HL-60 (cell line): ENCODE results near the gene DENND1A.

Experiments
- POLR2AphosphoS5 ChIP-seq: IDR thresholded peaks from 2 replicates; pipeline ENCODE4 v1.6.1; 2012; ENCODE audit warnings: low read depth
- TF ChIP-seq, protein P1 (sequence below): IDR thresholded peaks from one replicate; pipeline ENCODE4 v1.5.1; 2011; ENCODE audit warnings: low read length, control low read depth, inconsistent platforms; ENCODE audit not compliant: insufficient read depth
- TF ChIP-seq, protein P2 (sequence below): IDR thresholded peaks from 2 replicates; pipeline ENCODE4 v1.6.1; 2012; ENCODE audit warnings: low read depth; ENCODE audit not compliant: insufficient replicate concordance

DNA sequence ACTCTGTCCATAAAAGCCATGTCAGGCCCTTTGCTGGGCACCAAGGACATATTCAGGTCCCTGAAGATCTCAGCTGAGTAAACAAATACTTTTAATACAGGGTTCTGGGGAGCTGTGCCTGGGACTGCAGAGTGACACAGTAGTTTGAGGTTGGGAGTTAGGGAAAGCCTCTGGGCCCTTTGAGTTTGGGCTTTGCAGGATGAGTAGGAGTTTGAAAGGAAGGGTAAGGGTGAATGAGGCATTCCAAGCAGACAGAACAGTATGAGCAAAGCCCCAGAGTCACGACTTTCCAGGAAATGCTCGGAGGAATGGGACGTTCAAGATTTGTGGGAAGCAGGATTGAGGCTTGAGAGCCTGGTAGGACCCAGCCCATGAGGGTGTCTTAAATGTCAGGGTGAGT, 560.6 kb downstream of the DENND1A start:
- TF ChIP-seq, protein P1, sequence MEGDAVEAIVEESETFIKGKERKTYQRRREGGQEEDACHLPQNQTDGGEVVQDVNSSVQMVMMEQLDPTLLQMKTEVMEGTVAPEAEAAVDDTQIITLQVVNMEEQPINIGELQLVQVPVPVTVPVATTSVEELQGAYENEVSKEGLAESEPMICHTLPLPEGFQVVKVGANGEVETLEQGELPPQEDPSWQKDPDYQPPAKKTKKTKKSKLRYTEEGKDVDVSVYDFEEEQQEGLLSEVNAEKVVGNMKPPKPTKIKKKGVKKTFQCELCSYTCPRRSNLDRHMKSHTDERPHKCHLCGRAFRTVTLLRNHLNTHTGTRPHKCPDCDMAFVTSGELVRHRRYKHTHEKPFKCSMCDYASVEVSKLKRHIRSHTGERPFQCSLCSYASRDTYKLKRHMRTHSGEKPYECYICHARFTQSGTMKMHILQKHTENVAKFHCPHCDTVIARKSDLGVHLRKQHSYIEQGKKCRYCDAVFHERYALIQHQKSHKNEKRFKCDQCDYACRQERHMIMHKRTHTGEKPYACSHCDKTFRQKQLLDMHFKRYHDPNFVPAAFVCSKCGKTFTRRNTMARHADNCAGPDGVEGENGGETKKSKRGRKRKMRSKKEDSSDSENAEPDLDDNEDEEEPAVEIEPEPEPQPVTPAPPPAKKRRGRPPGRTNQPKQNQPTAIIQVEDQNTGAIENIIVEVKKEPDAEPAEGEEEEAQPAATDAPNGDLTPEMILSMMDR = no peak
- TF ChIP-seq, protein P2, sequence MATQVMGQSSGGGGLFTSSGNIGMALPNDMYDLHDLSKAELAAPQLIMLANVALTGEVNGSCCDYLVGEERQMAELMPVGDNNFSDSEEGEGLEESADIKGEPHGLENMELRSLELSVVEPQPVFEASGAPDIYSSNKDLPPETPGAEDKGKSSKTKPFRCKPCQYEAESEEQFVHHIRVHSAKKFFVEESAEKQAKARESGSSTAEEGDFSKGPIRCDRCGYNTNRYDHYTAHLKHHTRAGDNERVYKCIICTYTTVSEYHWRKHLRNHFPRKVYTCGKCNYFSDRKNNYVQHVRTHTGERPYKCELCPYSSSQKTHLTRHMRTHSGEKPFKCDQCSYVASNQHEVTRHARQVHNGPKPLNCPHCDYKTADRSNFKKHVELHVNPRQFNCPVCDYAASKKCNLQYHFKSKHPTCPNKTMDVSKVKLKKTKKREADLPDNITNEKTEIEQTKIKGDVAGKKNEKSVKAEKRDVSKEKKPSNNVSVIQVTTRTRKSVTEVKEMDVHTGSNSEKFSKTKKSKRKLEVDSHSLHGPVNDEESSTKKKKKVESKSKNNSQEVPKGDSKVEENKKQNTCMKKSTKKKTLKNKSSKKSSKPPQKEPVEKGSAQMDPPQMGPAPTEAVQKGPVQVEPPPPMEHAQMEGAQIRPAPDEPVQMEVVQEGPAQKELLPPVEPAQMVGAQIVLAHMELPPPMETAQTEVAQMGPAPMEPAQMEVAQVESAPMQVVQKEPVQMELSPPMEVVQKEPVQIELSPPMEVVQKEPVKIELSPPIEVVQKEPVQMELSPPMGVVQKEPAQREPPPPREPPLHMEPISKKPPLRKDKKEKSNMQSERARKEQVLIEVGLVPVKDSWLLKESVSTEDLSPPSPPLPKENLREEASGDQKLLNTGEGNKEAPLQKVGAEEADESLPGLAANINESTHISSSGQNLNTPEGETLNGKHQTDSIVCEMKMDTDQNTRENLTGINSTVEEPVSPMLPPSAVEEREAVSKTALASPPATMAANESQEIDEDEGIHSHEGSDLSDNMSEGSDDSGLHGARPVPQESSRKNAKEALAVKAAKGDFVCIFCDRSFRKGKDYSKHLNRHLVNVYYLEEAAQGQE = no peak
- TF ChIP-seq POLR2AphosphoS5 = no peak
